NT2/D1 (cell line): Measurements from ENCODE around the gene ARPC1B.
A peak's percentile ranks its signal among the peaks of the same experiment; 100 is the strongest.

ENCODE experiments used
- DNase-seq: peaks from one replicate; pipeline ENCODE4 v3.0.0-alpha.2; 2011; ENCODE audit warnings: low read depth, low spot score
- H3K27me3 ChIP-seq: 2 replicates; pipeline ENCODE4 v1.6.0; 2011; ENCODE audit warnings: mild to moderate bottlenecking; ENCODE audit not compliant: insufficient read length, insufficient read depth
- H3K36me3 ChIP-seq: 2 replicates; pipeline ENCODE4 v1.6.1; 2011; ENCODE audit warnings: mild to moderate bottlenecking, low read length, mixed read lengths; ENCODE audit not compliant: insufficient read depth, insufficient read length
- H3K4me1 ChIP-seq: 2 replicates; pipeline ENCODE4 v1.5.1; 2011; ENCODE audit not compliant: insufficient read depth, insufficient read length
- H3K4me3 ChIP-seq: 2 replicates; pipeline ENCODE4 v1.5.1; 2011; ENCODE audit warnings: low read depth; ENCODE audit not compliant: insufficient read length
- H3K9ac ChIP-seq: 2 replicates; pipeline ENCODE4 v1.6.0; 2011; ENCODE audit warnings: low read depth; ENCODE audit not compliant: insufficient read length
- H3K9me3 ChIP-seq: 2 replicates; pipeline ENCODE4 v1.5.1; 2011; ENCODE audit warnings: mild to moderate bottlenecking, low read length; ENCODE audit not compliant: insufficient read depth
- SUZ12 ChIP-seq: IDR thresholded peaks from 2 replicates; pipeline ENCODE4 v1.6.1; 2011; ENCODE audit not compliant: insufficient read length, insufficient read depth; ENCODE audit errors: extremely low read depth
- YY1 ChIP-seq: IDR thresholded peaks from 2 replicates; pipeline ENCODE4 v1.6.1; 2011; ENCODE audit not compliant: insufficient read length, insufficient read depth
- ZNF274 ChIP-seq: IDR thresholded peaks from 2 replicates; pipeline ENCODE4 v1.6.1; 2011; ENCODE audit warnings: mild to moderate bottlenecking, low read depth, low read length

ARPC1B gene

GRCh38 chr7:99380032-99380822 is 5.7 kb downstream of the ARPC1B start:
- no peak for DNase-seq
- H3K9ac ChIP-seq = peak overlapping the region; percentile 21
- H3K4me1 ChIP-seq = peaks cover 16% of the 10 kb centered on the region
- TF ChIP-seq ZNF274 (no peak), YY1 (no peak), SUZ12 (no peak)
- H3K4me3 ChIP-seq = no peak overlapping the region
- no peaks in the 10 kb centered on the region for H3K9me3 ChIP-seq
- H3K36me3 ChIP-seq = peaks cover 58% of the 10 kb centered on the region
- H3K27me3 ChIP-seq = no peaks in the 10 kb centered on the region

- DNase-seq = no peak
Measured at GRCh38 chr7:99380823-99381663, 6.5 kb downstream of the ARPC1B start.

GRCh38 chr7:99381664-99382075 is 7.1 kb downstream of the ARPC1B start:
- Histone ChIP-seq H3K36me3 (peaks cover 65% of the 10 kb centered on the region), H3K9ac (no peak overlapping the region), H3K4me1 (peaks cover 16% of the 10 kb centered on the region), H3K4me3 (no peak overlapping the region), H3K9me3 (no peaks in the 10 kb centered on the region), H3K27me3 (no peaks in the 10 kb centered on the region)
- no peak for TF ChIP-seq ZNF274
- TF ChIP-seq SUZ12 = no peak
- TF ChIP-seq YY1 = no peak
- DNase-seq = no peak

More at GRCh38 chr7:99380823-99381663, 6.5 kb downstream of the ARPC1B start:
- H3K9ac ChIP-seq = peak overlapping the region; percentile 21
- H3K4me3 ChIP-seq = no peak overlapping the region
- peaks cover 16% of the 10 kb centered on the region for H3K4me1 ChIP-seq
- no peak for TF ChIP-seq SUZ12
- TF ChIP-seq ZNF274 = no peak
- no peak for TF ChIP-seq YY1
- H3K27me3 ChIP-seq = no peaks in the 10 kb centered on the region
- H3K36me3 ChIP-seq = peaks cover 62% of the 10 kb centered on the region
- no peaks in the 10 kb centered on the region for H3K9me3 ChIP-seq

DNA sequence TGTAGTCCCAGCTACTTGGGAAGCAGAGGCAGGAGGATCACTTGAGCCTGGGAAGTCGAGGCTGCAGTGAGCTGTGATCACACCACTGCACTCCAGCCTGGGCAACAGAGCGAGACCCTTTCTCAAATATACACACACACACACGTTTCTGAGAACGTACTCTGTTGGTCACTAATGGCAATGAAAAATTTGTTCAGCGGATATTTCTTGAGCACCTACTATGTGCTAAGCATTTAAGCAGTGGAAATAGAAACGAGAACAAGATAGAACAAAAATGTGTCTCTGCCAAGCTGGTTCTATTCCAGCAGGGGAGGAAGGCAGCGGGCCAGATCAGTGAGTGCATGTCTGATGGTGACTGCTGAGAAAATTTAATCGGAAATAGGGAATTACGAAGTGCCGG is 8.7 kb downstream of the ARPC1B start:
- TF ChIP-seq YY1 = no peak
- TF ChIP-seq SUZ12 = no peak
- TF ChIP-seq ZNF274 = no peak
- peaks cover 16% of the 10 kb centered on the region for H3K4me1 ChIP-seq
- H3K9ac ChIP-seq = no peak overlapping the region
- DNase-seq = no peak
- H3K4me3 ChIP-seq = no peak overlapping the region
- no peaks in the 10 kb centered on the region for H3K9me3 ChIP-seq
- peaks cover 62% of the 10 kb centered on the region for H3K36me3 ChIP-seq
- no peaks in the 10 kb centered on the region for H3K27me3 ChIP-seq

GRCh38 chr7:99383791-99384370 is 9.4 kb downstream of the ARPC1B start:
- H3K27me3 ChIP-seq = no peaks in the 10 kb centered on the region
- TF ChIP-seq SUZ12 = no peak
- TF ChIP-seq ZNF274 = no peak
- TF ChIP-seq YY1 = no peak
- no peak overlapping the region for H3K9ac ChIP-seq
- peaks cover 66% of the 10 kb centered on the region for H3K36me3 ChIP-seq
- H3K4me3 ChIP-seq = no peak overlapping the region
- H3K4me1 ChIP-seq = peaks cover 16% of the 10 kb centered on the region
- H3K9me3 ChIP-seq = no peaks in the 10 kb centered on the region
- no peak for DNase-seq

DNA sequence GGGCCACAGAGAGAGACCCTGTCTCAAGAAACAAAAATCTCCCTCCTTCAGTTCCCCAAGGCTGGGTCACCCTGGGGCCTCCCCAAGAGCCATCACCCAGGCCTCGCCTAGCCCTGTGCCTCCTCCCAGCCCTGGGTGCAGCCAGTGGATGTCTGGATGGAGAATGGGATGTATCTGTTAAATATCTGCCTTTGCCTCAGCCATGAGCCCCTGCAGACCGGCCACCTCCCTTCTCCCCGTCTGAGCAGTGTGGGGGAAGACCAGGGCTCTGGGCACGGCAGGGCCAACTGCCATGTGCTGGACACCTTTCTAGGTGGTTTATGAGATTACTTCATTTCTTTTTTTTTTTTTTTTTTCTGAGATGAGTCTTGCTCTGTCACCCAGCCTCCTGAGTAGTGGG is 10.0 kb downstream of the ARPC1B start:
- Histone ChIP-seq H3K9ac (no peak overlapping the region), H3K4me1 (peaks cover 14% of the 10 kb centered on the region), H3K4me3 (no peak overlapping the region), H3K36me3 (peaks cover 69% of the 10 kb centered on the region), H3K9me3 (no peaks in the 10 kb centered on the region), H3K27me3 (no peaks in the 10 kb centered on the region)
- DNase-seq = no peak
- TF ChIP-seq SUZ12 (no peak), ZNF274 (no peak), YY1 (no peak)

DNA sequence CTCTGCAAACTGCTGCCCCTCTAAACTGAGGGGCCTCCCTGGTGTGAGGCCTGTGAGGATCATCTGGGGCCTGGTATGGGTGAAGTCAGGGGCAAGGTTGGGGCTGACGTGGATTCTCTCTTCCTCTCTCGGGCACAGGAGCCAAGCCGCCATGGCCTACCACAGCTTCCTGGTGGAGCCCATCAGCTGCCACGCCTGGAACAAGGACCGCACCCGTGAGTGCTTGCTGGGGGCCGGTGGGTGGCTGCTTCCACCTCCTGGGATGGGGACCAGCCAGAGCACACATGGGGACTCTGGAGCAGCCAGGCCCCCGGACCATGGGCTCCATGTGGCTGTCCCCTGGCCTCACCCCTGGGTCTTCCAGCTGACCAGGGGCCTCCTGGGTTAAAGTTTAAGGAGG is 11.0 kb downstream of the ARPC1B start:
- Histone ChIP-seq H3K36me3 (peaks cover 71% of the 10 kb centered on the region), H3K4me3 (no peak overlapping the region), H3K9ac (no peak overlapping the region), H3K9me3 (no peaks in the 10 kb centered on the region), H3K27me3 (no peaks in the 10 kb centered on the region), H3K4me1 (peaks cover 4% of the 10 kb centered on the region)
- TF ChIP-seq SUZ12 (no peak), ZNF274 (no peak), YY1 (no peak)
- DNase-seq = no peak
